ENCODE measurements around the gene UBFD1.

DNA sequence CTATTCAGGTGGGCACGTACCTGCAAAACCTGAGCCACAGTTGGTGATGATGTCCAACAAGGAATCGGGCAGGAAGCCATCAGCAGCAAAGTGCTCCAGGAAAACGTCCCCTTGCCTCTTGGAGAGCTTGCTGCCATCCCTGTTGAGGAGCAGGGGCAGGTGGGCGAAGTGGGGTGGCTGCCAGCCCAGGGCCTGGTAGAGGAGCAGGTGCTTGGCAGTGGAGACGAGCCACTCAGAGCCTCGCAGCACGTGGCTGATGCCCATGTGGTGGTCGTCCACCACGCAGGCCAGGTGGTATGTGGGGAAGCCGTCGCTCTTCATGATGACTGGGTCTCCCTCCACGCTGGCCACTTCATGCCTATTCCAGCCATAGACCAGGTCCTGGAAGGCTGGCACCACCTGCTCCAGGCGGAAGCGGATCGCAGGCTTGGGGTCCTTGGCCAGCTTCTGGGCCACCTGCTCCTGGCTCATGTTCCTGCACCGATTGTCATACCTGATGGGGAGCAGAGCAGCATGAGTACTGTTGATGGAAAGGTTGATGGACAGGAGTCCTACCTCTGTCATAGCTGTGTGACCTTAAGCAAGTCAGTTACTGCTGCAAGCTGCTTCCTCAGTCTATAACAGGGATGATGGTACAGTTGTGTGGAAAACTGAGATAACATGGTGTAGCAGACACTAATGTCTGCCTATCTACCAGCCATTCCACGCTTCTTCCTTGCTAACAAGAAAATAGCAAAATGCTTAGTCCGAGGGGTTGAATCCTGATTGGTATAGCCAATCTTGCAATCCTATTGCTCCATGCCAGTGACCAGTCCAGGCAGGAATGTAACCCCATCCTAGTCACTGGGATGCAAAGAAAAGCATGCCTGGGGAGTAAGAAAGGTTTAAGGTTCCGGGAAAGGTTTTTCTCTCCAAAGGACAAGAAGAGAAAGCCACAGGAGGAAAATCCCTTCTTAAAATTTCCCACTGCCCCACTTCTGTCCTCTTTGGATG is 22.4 kb upstream of the UBFD1 start:
- TF ChIP-seq, protein P1, sequence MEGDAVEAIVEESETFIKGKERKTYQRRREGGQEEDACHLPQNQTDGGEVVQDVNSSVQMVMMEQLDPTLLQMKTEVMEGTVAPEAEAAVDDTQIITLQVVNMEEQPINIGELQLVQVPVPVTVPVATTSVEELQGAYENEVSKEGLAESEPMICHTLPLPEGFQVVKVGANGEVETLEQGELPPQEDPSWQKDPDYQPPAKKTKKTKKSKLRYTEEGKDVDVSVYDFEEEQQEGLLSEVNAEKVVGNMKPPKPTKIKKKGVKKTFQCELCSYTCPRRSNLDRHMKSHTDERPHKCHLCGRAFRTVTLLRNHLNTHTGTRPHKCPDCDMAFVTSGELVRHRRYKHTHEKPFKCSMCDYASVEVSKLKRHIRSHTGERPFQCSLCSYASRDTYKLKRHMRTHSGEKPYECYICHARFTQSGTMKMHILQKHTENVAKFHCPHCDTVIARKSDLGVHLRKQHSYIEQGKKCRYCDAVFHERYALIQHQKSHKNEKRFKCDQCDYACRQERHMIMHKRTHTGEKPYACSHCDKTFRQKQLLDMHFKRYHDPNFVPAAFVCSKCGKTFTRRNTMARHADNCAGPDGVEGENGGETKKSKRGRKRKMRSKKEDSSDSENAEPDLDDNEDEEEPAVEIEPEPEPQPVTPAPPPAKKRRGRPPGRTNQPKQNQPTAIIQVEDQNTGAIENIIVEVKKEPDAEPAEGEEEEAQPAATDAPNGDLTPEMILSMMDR (IDR thresholded peaks at IDR 0.05), result no peak
- TF ChIP-seq POLR2A (IDR thresholded peaks at IDR 0.05), result no peak

Data from body of pancreas (tissue), 4 donors.